T-helper 9 cell (primary cell): Measurements from ENCODE around the gene C4A.
"Not testable (repeated sequence)": the region's sequence is repeated elsewhere in the genome, so short reads cannot be mapped to it uniquely, and the experiment has no call there.

Source experiments
- DNase-seq: peaks from one replicate; pipeline ENCODE4 v3.0.0-alpha.2; 2020

Gene C4A

DNA sequence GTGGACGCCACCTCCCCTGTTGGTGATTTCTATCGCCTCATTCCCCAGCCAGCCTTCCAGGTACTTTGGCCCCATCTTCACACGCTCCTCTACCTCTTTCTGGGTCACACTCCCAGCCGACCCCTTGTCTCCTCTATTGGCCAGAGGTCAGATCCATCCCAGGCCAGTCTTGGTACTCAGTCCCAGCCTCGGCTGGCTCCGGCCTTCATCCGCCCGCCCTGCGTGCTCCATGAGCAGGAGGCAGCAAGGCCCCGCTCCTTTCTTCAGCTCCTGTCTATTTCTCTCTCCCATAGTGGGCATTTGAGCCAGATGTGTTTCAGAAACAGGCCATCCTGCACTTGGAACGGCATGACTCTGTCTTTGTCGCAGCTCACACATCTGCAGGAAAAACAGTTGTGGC, 20.2 kb upstream of the C4A start:
- DNase-seq, result no peak

DNA sequence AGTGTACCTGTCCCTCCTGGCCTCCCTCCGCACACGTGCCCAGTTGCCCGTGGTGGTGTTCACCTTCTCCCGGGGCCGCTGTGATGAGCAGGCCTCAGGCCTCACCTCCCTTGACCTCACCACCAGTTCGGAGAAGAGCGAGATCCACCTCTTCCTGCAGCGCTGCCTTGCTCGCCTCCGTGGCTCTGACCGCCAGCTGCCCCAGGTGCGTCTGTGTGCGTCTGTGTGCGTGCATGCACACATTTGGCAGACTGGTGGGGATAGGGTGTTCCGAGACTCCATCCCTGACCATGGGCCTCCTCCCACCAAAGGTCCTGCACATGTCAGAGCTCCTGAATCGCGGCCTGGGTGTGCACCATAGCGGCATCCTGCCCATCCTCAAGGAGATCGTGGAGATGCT, 17.9 kb upstream of the C4A start:
- no peak for DNase-seq

DNA sequence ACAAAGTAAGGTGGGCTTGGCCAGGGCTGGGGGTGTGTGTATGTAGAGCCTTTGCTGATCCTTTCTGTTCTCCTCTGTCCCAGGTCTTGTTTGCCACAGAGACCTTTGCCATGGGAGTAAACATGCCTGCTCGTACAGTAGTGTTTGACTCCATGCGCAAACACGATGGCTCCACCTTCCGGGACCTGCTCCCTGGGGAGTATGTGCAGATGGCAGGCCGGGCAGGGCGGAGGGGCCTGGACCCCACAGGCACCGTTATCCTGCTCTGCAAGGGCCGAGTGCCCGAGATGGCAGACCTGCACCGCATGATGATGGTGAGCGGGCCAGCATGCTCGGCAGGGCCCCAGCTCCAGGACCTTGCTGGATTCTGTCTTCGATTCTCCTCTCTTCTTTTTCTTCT, 16.2 kb upstream of the C4A start:
- DNase-seq, result no peak

DNA sequence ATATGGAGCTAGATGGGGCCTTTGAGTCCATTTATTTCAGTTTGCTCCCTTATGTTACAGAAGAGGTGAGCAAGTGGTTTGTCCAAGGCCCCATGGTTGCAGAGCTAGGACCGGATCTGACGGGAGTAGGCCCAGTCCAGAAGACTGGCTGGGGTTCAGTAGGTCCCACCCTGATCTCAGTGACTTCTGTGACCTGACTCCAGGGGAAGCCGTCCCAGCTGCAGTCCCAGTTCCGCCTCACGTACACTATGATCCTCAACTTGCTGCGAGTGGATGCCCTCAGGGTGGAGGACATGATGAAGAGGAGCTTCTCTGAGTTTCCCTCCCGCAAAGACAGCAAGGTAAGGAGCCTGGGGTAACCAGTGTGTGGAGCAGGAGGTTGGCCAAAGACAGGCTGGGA, 15.4 kb upstream of the C4A start:
- DNase-seq, result no peak

DNA sequence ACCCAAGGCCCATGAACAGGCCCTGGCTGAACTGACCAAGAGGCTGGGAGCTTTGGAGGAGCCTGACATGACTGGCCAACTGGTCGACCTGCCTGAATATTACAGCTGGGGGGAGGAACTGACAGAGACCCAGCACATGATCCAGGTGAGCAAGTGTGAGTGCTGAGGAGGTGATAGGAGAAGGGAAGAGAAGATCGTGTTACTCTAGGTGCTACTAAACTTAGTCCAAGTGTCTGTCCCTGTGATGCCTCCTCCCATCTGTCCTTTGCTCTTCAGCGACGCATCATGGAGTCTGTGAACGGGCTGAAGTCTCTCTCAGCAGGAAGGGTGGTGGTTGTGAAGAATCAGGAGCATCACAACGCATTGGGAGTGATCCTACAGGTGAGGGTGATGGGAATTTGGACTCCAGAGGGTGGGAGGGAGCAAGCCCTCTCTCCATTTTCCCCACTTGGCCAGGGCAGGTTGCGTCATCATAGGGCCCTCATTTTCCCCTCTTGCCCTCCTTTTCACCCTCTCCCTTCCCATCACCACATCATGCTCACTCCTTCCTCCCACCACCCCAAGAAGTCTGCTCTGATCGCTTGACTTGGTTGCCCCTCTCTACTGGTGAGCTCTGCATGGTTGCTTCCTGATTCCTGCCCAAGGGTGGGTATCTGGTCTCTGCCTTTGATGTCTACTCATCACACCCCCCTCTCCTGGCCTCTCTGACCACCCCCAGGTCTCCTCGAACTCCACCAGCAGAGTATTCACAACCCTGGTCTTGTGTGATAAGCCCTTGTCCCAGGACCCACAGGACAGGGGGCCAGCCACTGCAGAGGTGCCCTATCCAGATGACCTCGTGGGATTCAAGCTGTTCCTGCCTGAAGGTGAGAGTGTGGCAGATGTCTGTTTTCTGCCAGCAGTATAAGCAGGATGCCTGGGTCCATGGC, 14.6 kb upstream of the C4A start:
- DNase-seq, result no peak

DNA sequence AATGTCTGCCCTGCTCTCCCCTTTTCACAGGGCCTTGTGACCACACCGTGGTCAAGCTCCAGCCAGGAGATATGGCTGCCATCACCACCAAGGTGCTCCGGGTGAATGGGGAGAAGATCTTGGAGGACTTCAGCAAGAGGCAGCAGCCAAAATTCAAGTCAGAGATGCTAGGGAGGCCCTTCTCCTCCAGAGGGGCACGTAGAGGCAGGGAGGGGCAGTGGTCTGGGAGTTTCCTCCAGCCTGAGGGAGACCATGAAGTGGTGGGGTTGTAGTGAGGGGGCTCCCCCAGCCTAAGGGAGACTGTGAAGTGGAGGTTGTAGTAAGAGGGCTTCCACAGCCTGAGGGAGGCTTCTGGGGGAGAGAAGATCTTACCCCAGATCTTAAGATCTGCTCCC, 13.9 kb upstream of the C4A start:
- DNase-seq, result no peak

DNA sequence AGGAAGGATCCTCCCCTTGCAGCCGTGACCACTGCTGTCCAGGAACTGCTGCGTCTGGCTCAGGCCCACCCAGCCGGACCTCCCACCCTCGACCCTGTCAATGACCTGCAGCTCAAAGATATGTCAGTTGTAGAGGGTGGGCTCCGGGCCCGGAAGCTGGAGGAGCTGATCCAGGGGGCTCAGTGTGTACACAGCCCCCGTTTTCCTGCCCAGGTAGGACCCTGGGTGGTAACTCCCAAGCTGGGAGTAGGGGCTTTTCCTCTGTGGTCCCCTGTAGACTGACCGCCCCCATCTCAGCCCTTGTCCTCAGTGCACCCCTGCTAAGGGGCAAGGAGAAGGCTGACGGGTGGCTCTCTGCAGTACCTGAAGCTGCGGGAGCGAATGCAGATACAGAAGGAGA, 13.5 kb upstream of the C4A start:
- DNase-seq, result no peak

DNA sequence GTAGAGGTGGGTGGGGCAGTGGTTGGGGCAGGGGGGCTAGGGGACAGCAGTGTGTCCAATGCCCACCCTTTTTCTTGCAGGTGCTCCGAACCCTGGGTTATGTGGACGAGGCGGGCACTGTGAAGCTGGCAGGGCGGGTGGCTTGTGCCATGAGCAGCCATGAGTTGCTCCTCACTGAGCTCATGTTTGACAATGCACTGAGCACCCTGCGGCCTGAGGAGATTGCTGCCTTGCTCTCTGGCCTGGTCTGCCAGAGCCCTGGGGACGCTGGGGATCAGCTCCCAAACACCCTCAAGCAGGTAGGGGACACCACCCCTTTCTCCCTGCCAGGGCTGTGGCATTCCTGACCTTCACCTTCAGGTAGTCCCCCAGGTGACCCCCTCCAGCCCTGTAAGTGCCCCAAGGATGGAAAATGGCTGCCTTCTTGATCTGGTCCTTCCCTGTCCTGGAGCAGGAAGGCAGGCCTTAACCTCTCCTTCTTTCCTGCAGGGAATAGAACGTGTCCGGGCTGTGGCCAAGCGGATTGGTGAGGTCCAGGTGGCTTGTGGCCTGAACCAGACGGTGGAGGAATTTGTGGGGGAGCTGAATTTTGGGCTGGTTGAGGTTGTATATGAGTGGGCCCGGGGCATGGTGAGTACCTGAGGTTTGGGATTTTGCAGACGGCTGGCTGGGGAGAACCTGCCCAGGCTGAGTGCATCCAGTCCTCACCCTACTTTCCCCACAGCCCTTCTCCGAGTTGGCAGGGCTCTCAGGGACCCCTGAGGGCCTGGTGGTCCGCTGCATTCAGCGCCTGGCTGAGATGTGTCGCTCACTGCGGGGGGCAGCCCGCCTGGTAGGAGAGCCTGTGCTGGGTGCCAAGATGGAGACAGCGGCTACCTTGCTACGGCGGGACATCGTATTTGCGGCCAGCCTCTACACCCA, 12.8 kb upstream of the C4A start:
- no peak for DNase-seq

DNA sequence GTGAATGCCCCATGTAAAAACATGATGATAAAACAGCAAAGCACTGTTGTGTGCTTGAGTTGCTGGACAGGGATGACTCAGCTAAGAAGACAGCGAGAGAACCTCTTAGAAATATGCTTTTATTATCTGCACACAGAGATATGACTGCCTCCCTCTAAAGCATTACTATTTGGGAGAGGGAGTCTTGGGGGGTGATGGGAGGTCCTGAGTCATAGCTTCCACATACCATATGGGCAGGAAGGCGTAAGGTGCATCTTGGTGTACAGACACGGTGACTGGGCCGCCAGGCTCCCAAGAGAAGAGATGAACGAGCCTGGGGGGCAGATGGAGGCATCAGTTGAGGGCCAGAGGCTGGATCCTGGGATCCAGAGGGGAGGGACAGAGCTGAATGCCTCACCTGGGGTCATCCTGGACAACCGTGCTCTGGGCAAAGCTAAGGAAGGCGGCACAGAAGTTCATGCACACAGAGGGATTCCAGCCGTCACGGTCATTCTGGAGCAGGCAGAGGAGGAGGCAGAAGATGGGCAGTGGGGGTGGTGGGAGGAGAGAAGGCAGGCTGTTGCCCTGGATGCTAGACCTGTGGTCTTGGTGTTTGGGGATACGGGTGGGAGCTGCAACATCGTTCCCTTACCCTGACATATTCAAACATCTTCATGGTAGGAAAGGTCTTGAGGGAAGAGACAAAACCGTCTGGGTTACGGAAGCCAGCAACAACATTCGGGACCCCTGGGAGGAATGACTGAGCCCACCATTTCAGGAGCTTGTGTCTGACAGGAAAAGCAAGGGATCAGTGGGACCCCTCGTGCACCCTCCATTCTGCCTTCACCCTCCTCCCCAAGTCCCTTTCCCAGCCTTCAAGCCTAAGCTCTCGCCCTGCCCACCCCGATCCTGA, 11.9 kb upstream of the C4A start:
- no peak for DNase-seq

DNA sequence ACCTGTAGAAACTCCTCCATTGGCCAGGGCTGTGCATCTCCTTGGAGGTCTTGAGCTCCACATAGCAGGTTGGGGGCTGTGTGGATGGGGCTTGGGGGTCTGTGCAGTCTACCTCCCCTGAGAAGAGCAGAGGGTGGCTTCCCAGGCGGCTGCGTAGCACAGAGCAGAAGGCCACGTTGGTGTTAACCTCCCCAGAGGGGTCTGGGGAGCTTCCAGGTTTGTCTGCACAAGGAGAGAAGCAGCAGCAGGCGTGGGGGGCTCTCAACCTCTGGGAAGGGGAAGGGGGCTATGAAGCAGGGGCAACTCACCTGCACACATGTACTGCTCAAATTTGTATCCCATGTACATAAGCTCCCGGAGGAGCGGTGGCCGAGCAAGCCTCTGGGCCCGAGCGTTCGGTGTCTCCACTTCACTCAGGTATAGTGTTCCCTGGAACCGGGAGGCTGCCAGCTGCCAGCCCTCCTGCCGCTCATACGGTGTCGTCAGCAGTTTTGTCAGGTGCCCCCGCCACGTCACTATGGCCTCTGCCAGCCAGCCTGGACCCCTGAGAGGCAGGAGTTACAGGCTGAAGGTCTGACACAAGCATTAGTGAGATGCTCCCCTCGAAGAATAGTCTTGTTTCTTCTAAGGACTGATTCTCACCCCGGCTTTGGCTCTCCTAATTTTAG, 11.1 kb upstream of the C4A start:
- DNase-seq, result no peak

DNA sequence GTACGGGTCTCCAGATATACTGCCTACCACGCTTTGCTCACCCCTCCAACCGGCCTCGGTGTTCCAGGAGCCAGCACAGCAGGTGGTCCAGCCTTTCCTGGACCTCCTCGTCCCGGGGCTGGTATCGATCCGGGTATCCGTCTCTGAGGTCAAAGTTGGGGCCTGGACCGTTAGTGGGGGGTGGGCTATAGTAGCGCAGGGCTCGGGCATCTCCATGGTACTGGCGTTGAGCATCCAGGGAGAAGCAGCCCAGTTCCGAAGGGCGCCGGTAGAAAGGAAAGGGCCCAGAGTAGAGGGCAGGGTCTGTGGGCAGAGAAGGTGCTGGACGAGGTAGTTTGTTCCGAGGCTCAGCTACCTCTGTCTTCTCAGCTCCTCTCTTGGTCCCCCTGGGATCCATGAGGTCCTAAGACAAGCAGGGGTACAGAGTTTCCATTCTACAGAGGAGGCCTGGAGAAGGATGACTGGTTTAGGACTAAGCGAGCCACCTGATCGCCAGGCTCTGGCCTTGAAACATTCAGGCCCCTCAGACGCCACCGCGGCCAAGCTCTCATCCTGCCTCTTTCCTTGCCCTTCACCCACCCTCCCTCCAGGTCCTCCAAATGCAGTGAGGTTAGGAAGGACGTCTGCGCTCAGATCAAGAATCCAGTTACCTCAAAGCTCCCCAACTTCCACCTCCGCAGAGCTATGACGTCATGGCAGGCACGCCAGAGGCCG, 10.4 kb upstream of the C4A start:
- no peak for DNase-seq

DNA sequence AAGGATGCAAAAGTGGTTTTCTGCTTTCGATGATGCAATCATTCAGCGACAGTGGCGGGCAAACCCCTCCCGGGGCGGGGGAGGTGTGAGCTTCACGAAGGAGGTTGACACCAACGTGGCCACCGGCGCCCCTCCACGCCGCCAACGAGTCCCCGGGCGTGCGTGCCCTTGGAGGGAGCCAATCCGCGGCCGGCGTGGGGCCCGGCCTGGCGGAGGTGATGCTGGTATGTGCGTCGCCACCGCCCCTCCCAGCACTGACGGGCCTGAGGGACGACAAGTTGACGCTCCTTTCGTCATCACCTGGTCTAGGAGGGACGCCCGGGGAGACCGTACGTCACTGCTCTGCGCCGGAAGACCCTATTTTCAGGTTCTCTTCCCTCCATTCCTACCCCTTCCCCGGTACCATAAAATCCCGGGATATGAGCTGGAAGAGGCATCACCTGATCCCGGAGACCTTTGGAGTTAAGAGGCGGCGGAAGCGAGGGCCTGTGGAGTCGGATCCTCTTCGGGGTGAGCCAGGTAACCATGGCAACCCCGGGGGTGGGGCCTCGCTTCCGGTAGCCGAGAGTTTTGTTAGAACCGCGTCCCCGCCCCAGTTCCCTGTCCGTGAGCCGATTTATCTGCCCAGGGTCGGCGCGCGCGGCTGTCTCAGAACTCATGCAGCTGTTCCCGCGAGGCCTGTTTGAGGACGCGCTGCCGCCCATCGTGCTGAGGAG, 9.7 kb upstream of the C4A start, which contains the start of gene DXO:
Gene DXO, minus strand, starts transcription at position 146 of the 716 bp plus-strand sequence. CDS start 463 bp downstream, outside the sequence.
- peak; percentile 95 for DNase-seq

DNA sequence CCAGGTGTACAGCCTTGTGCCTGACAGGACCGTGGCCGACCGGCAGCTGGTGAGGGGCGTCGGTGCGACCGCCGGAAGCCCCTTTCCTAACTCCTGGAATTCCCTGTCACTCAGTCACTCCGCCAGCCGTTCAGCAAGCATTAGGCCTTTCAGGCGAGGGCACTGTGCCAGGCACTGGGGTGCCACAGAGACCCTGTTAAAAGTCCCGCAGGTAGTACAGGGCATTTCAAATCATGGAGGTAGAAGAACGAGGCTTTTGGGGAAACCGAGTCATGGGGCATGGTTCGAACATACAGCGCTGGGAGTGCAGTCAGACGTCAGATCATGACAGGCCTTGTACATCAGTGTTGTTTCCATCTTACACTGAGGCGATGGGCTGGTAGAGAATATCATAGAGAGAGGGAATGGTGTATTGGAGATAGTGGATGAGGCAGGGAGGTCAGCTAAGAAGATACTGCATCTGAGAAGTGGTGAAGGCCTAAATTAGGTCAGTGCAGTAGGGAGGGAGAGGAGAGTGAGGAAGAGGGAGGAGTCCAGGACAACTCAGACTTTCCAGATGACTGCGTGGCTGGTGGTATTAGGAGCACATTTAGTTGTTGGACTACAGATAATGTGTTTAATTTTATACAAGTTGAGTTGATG, 9.0 kb upstream of the C4A start:
- no peak for DNase-seq

DNA sequence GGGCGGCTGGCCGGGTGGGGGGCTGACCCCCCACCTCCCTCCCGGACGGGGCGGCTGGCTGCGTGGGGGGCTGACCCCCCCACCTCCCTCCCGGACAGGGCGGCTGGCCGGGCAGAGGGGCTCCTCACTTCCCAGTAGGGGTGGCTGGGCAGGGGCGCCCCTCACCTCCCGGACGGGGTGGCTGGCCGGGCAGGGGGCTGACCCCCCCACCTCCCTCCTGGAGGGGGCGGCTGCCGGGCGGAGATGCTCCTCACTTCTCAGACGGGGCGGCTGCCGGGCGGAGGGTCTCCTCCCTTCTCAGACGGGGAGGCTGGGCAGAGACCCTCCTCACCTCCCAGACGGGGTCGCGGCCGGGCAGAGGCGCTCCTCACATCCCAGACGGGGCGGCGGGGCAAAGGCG, 5.8 kb upstream of the C4A start:
- not testable (repeated sequence) for DNase-seq

DNA sequence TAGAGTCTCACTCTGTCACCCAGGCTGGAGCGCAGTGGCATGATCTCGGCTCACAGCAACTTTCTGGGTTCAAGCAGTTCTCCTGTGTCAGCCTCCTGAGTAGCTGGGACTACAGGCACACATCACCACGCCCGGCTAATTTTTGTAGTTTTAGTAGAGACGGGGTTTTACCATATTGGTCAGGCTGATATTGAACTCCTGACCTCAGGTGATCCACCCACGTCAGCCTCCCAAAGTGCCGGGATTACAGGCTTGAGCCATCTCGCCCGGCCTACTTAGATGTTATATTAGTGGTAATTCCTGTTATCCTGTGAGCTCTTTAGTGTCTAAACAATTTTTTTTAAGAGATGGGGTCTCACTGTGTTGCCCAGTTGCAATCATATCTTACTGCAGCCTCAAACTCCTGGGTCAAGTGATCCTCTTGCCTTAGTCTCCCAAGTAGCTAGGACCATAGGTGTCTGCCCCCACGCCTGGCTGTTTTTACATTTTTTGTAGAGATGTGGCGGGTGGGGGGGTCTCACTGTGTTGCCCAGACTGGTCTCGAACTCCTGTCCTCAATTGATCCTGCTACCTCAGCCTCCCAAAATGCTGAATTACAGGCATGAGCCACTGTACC, 3.9 kb upstream of the C4A start:
- DNase-seq, result no peak

DNA sequence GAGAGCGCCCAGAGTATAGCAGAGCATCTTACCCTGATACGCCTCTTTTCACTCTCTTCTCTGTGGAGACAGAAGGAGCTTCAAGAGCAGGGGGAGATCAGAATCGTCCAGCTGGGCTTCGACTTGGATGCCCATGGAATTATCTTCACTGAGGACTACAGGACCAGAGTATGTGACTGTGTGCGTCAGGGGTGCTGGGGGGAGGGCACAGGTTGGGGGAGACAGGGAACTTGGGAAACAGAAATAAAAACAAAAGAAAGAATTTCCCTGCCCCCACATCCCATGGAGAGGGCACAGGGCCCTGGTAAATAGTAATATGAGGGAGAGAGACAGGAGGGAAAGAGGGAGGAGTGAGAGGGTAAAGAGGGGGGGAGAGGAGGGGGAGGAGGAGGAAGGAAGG, 3.0 kb upstream of the C4A start:
- DNase-seq, result no peak

DNA sequence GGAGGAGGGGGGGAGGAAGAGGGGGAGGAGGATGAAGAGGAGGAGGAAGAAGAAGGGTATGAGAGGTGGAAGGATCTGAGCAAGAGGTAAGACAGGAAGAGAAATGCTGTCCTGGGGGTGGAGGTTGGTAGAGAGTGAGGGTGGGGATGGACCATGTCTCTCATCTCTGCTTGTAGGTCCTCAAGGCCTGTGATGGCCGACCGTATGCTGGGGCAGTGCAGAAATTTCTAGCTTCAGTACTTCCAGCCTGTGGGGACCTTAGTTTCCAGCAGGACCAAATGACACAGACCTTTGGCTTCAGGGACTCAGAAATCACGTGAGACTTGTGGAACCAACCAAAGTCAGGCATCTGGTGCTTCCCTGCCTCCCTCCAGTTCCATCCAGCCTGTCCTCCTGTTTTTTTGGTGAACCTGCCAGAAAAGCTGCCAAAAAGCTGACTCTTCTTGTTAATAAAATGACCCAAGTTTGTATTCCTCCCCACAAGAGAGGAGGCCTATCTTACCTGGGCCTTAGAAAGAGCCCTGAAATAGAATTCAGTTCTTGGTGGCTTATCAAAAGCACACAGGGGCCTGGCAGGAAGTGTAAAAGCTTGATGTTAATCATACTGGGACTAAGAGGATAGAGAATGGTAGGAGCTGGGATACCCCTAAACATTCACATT, 2.5 kb upstream of the C4A start:
- DNase-seq, result no peak

DNA sequence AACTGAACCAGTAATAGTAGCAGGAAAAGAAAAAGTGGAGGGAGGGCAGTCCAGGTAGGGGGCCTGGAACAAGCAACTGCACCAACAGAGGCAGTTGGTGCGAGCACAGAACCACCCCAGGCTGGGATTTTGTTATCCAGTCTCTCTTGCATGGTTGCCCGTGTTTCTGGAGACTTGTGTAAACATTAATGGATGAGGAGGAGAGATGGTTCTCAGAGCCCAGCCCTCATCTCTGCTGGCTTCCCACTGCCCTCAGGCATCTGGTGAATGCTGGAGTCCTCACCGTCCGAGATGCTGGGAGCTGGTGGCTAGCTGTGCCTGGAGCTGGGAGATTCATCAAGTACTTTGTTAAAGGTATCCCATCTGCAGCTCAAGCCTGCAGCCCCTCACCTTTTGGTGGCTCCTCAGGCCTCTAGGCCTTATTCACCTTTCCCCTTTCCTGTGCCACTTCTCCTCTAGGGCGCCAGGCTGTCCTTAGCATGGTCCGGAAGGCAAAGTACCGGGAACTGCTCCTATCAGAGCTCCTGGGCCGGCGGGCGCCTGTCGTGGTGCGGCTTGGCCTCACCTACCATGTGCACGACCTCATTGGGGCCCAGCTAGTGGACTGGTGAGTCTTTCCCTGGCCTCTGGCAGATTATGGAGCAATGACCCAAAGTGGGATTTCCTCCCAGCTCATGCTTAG, 1.5 kb upstream of the C4A start:
- not testable (repeated sequence) for DNase-seq
